Neuron (in vitro differentiated cells): ENCODE results near the gene NPAS3.
"Not testable (repeated sequence)": the region's sequence is repeated elsewhere in the genome, so short reads cannot be mapped to it uniquely, and the experiment has no call there.

ENCODE experiments used
- H2AFZ ChIP-seq: one replicate; pipeline ENCODE4 v1.6.1; 2013; ENCODE audit warnings: low read depth, mild to moderate bottlenecking, inconsistent platforms, low read length, moderate library complexity
- H3K27me3 ChIP-seq: one replicate; pipeline ENCODE4 v1.6.1; 2013; ENCODE audit warnings: low read length; ENCODE audit not compliant: insufficient read depth
- H3K36me3 ChIP-seq: one replicate; pipeline ENCODE4 v1.6.1; 2013; ENCODE audit warnings: low read length; ENCODE audit not compliant: insufficient read depth
- H3K4me1 ChIP-seq: one replicate; pipeline ENCODE4 v1.6.1; 2013; ENCODE audit warnings: low read length; ENCODE audit not compliant: insufficient read depth
- H3K4me3 ChIP-seq: 2 replicates; pipeline ENCODE4 v1.5.1; 2013; ENCODE audit warnings: mild to moderate bottlenecking, low read length, moderate library complexity
- H3K9me3 ChIP-seq: one replicate; pipeline ENCODE4 v1.6.1; 2013; ENCODE audit warnings: low read length

The NPAS3 gene

GRCh38 chr14:33070475-33070874 lies 131.8 kb downstream of the NPAS3 start:
- Histone ChIP-seq H3K36me3 (peaks cover 3% of the 10 kb centered on the region), H3K4me3 (no peak overlapping the region), H3K9me3 (no peaks in the 10 kb centered on the region), H3K27me3 (no peaks in the 10 kb centered on the region), H3K4me1 (peaks cover 38% of the 10 kb centered on the region), H2AFZ (no peak overlapping the region)

DNA sequence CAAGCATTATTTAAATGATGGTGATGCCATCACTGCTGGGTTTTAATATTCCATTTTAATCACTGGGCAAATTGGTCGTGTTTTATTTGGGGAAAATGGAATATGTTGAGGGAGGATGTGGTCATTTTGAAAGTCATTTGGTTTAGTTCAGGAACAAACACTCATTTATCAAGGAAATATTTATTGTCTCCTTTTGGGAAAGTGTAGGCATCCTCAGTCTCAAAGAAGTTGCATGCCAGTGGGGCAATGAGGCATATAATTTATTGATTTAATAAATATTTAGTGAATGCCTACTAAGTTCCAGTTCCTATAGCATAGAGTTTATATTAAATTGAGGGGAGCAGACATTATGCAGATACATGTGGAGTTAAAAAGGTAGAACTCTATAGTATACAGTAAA lies 134.3 kb downstream of the NPAS3 start:
- Histone ChIP-seq H3K36me3 (peaks cover 3% of the 10 kb centered on the region), H3K27me3 (no peaks in the 10 kb centered on the region), H3K4me1 (peaks cover 15% of the 10 kb centered on the region), H3K9me3 (no peaks in the 10 kb centered on the region), H2AFZ (no peak overlapping the region), H3K4me3 (no peak overlapping the region)

- Histone ChIP-seq H3K4me1 (no peaks in the 10 kb centered on the region), H3K9me3 (no peaks in the 10 kb centered on the region), H3K36me3 (peaks cover 4% of the 10 kb centered on the region), H2AFZ (no peak overlapping the region), H3K4me3 (no peak overlapping the region), H3K27me3 (no peaks in the 10 kb centered on the region)
These were observed 142.6 kb downstream of the NPAS3 start for GRCh38 chr14:33081259-33081658.

DNA sequence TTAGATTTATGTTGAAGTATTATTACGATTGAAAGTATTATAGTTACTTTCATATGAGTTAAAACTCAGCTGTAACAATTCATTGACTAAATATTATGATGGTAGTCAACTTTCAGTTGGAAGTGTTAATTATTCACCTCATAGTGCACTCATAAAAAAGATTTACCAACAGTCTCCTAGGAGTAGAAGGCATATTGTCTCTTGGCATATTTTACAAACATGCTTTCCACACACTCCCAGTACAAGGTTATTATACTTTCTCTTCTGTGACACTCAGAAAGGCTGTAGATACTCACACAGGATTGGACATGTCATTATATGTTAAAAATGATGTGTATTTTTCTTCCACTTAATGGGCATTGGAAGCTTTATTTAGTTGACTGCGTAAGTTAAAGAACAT lies 147.1 kb downstream of the NPAS3 start:
- H3K9me3 ChIP-seq = peaks cover 12% of the 10 kb centered on the region

GRCh38 chr14:33088274-33088673 lies 149.6 kb downstream of the NPAS3 start:
- H3K4me1 ChIP-seq, H3K4me3 ChIP-seq, H2AFZ ChIP-seq, H3K27me3 ChIP-seq, H3K36me3 ChIP-seq: not testable (repeated sequence)
- H3K9me3 ChIP-seq = peaks cover 12% of the 10 kb centered on the region

More for the DNA sequence above, 147.1 kb downstream of the NPAS3 start:
- H3K27me3 ChIP-seq = no peaks in the 10 kb centered on the region
- H3K4me1 ChIP-seq = no peaks in the 10 kb centered on the region
- no peak overlapping the region for H2AFZ ChIP-seq
- H3K36me3 ChIP-seq = peaks cover 7% of the 10 kb centered on the region
- H3K4me3 ChIP-seq = no peak overlapping the region

- no peak overlapping the region for H3K4me3 ChIP-seq
- H2AFZ ChIP-seq = no peak overlapping the region
- H3K9me3 ChIP-seq = peaks cover 9% of the 10 kb centered on the region
- H3K4me1 ChIP-seq = no peaks in the 10 kb centered on the region
- H3K27me3 ChIP-seq = no peaks in the 10 kb centered on the region
- H3K36me3 ChIP-seq = peaks cover 24% of the 10 kb centered on the region
These were observed 159.3 kb downstream of the NPAS3 start for GRCh38 chr14:33098016-33098415.

GRCh38 chr14:33103489-33103888 lies 164.8 kb downstream of the NPAS3 start:
- H3K4me3 ChIP-seq = no peak overlapping the region

DNA sequence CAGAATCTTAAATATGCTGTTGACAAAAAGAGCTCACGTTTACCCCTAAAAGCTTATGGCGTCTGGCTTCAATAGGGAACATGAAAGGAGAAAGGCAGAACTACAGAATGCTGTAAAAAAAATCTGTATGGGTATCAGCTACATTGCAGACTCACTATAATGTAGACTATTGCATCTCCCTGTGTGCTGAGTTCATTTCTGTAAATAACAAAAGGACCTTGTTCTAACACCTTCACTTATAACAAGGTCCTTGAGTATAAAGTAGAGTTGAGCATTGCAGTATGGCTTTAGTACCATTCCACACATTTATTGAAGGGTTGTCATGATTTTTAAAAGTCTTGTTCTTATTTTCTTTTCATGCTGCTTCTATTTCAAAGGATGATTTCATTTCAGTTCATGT lies 165.3 kb downstream of the NPAS3 start:
- no peaks in the 10 kb centered on the region for H3K9me3 ChIP-seq
- no peaks in the 10 kb centered on the region for H3K27me3 ChIP-seq
- no peak overlapping the region for H3K4me3 ChIP-seq
- H2AFZ ChIP-seq = no peak overlapping the region
- no peaks in the 10 kb centered on the region for H3K36me3 ChIP-seq
- H3K4me1 ChIP-seq = no peaks in the 10 kb centered on the region

More at GRCh38 chr14:33103489-33103888, 164.8 kb downstream of the NPAS3 start:
- H3K9me3 ChIP-seq = no peaks in the 10 kb centered on the region
- H2AFZ ChIP-seq = no peak overlapping the region
- H3K27me3 ChIP-seq = no peaks in the 10 kb centered on the region
- H3K4me1 ChIP-seq = no peaks in the 10 kb centered on the region
- no peaks in the 10 kb centered on the region for H3K36me3 ChIP-seq

- Histone ChIP-seq H3K27me3 (no peaks in the 10 kb centered on the region), H3K4me1 (peaks cover 9% of the 10 kb centered on the region), H3K4me3 (no peak overlapping the region), H3K36me3 (no peaks in the 10 kb centered on the region), H3K9me3 (no peaks in the 10 kb centered on the region), H2AFZ (no peak overlapping the region)
These were observed 172.2 kb downstream of the NPAS3 start for GRCh38 chr14:33110737-33111443.

GRCh38 chr14:33114331-33114730 lies 175.7 kb downstream of the NPAS3 start:
- Histone ChIP-seq H2AFZ (no peak overlapping the region), H3K4me1 (peaks cover 16% of the 10 kb centered on the region), H3K36me3 (peaks cover 7% of the 10 kb centered on the region), H3K4me3 (no peak overlapping the region), H3K27me3 (no peaks in the 10 kb centered on the region), H3K9me3 (no peaks in the 10 kb centered on the region)

DNA sequence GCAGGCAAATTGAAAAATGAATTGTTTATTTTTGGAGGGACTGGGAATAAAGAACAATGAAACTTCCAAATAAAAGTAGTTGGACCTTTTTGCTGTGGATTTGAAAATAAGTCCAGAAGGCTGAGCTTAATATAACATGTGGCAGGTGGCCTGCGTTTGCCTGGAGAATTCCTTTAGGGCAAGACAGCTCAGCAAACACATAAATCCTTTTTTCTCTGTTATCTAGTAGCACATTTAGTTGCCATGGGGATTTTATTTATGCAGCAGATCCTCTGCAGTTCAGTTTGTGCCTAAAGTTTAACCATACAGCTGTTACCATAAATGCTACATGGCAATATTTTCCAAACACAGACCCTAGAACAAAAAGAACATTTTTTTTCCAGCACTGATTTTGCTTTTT lies 180.0 kb downstream of the NPAS3 start:
- H2AFZ ChIP-seq = no peak overlapping the region
- peaks cover 13% of the 10 kb centered on the region for H3K4me1 ChIP-seq
- peaks cover 13% of the 10 kb centered on the region for H3K36me3 ChIP-seq
- no peak overlapping the region for H3K4me3 ChIP-seq
- H3K9me3 ChIP-seq = no peaks in the 10 kb centered on the region
- H3K27me3 ChIP-seq = no peaks in the 10 kb centered on the region

DNA sequence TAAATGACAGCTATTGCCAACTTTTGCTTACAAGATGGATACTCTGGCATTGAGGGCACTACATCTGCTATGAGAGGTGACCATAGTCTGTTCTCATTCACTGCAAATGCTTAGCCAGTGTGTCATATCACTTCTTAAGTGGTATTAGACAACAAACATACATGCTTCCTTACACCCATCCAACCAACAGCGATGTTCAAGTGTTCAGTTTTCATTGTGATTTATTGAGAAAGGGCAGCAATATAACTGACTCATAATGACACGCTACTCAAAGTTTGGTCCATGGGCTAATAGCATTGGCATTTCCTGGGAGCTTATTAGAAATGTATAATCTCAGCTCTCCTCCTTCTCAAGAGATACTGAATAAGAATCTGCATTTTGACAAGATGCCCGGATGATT lies 181.7 kb downstream of the NPAS3 start:
- Histone ChIP-seq H3K36me3 (peaks cover 13% of the 10 kb centered on the region), H2AFZ (no peak overlapping the region), H3K27me3 (no peaks in the 10 kb centered on the region)

GRCh38 chr14:33120966-33121365 lies 182.3 kb downstream of the NPAS3 start:
- Histone ChIP-seq H3K4me1 (peaks cover 8% of the 10 kb centered on the region), H3K27me3 (no peaks in the 10 kb centered on the region), H3K36me3 (peaks cover 13% of the 10 kb centered on the region), H3K9me3 (no peaks in the 10 kb centered on the region), H3K4me3 (no peak overlapping the region), H2AFZ (no peak overlapping the region)

More for the DNA sequence above, 181.7 kb downstream of the NPAS3 start:
- no peaks in the 10 kb centered on the region for H3K9me3 ChIP-seq
- peaks cover 13% of the 10 kb centered on the region for H3K4me1 ChIP-seq
- H3K4me3 ChIP-seq = no peak overlapping the region

- H3K4me3 ChIP-seq = no peak overlapping the region
- H3K27me3 ChIP-seq = no peaks in the 10 kb centered on the region
- H3K36me3 ChIP-seq = peaks cover 8% of the 10 kb centered on the region
- peaks cover 8% of the 10 kb centered on the region for H3K4me1 ChIP-seq
- H2AFZ ChIP-seq = no peak overlapping the region
- no peaks in the 10 kb centered on the region for H3K9me3 ChIP-seq
These were observed 184.6 kb downstream of the NPAS3 start for GRCh38 chr14:33123281-33123680.
